ENCODE data around the gene SH2D7. TPM values are rescaled to one million over a fixed set of nuclear protein-coding genes. Genes with fewer than 3 reads are reported as not detected.

The SH2D7 gene
- total RNA-seq, 1 experiment from 2014 or later: not detected

DNA sequence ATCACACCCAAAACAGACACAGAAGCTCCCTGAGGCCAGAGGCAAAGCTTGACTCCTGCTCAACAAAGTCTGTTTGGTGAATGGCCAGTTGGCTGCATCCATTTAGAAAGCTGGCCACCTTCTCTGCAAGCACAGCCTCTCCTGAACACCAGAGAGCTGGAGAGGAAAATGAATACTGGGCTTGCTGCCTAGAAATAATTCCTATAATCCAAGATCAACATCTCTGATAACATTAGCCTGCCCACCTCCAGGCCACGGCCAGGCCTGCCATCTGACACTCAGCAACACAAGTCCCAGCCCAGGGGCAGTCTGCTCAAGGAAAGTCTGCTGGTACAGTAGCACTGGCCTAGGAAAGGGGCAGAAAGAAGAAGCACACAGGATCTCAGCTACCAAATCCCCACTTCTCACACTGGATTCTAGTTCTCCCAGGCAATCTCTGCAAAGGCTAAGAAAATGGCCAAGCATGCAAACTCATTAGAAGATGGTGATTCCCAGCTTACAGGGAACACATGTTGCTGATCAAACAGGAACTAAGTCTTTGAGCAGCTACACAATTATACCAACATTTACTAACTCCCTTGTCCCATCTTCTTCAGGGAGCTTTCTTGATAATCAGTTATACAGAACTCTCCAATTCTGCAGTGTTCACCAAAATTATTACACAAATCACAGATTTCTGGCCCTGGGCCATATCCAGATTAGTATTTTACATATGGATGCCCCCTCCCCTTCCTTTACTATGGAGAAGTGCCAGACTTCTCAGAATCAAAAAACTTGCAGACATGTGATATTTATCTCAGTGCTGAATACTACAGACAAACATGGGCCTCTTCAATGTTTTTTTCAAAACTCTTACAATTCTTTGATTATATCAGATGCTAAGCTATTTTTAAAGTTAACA lies 24.8 kb upstream of the SH2D7 start:
- BruUV-seq (replicated peaks): no TSS peak
- DNase-seq (ENCODE audit: unreplicated experiment): peak; percentile 38
- CTCF ChIA-PET: interaction anchor here (0.6 to 2.4 kb wide), 8 partner anchors 8 to 1918 kb away, joined by 3 to 7 read pairs (median 4); no protein-coding TSS in a partner anchor
- no peaks in the 10 kb centered on the region for H3K9me3 Mint-ChIP-seq (ENCODE audit: unreplicated experiment)
- intact Hi-C loops (cut with micrococcal nuclease): loop anchor here (5.0 kb wide), 1 partner anchor 60 kb away; no protein-coding TSS in a partner anchor
- no peak overlapping the region for H3K4me3 Mint-ChIP-seq (ENCODE audit: unreplicated experiment)
- H3K36me3 Mint-ChIP-seq (ENCODE audit: insufficient read depth, unreplicated experiment): peaks cover 18% of the 10 kb centered on the region
- peak overlapping the region; percentile 78 for H3K27ac Mint-ChIP-seq (ENCODE audit: low read depth, unreplicated experiment)
- H3K27me3 Mint-ChIP-seq (ENCODE audit: insufficient read depth, unreplicated experiment): no peaks in the 10 kb centered on the region
- POLR2A ChIA-PET: interaction anchor here (0.6 to 3.4 kb wide), 12 partner anchors 9 to 73 kb away, joined by 3 to 25 read pairs (median 6); partner anchors contain the start of gene TBC1D2B
- peaks cover 47% of the 10 kb centered on the region for H3K4me1 Mint-ChIP-seq (ENCODE audit: insufficient read depth, unreplicated experiment)
- TF ChIP-seq, protein P1, sequence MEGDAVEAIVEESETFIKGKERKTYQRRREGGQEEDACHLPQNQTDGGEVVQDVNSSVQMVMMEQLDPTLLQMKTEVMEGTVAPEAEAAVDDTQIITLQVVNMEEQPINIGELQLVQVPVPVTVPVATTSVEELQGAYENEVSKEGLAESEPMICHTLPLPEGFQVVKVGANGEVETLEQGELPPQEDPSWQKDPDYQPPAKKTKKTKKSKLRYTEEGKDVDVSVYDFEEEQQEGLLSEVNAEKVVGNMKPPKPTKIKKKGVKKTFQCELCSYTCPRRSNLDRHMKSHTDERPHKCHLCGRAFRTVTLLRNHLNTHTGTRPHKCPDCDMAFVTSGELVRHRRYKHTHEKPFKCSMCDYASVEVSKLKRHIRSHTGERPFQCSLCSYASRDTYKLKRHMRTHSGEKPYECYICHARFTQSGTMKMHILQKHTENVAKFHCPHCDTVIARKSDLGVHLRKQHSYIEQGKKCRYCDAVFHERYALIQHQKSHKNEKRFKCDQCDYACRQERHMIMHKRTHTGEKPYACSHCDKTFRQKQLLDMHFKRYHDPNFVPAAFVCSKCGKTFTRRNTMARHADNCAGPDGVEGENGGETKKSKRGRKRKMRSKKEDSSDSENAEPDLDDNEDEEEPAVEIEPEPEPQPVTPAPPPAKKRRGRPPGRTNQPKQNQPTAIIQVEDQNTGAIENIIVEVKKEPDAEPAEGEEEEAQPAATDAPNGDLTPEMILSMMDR (IDR thresholded peaks at IDR 0.05; ENCODE audit: unreplicated experiment): no peak

DNA sequence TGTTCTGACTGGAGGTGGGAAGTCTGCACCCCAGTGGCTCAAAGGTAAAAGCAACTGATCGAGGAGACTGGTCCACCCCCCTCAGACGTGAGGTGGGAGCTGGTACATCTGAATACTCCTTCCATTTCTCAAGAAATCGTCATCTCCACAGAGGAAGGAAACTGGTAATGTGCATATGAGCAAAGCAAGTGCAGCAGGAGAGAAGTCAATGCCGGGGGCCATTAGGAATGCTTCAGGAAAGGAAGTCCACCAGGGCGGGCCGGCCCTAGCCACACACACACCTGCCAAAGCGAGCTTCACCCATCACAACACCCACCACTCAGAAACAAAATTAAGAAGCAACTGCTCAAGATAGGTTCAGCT lies 23.3 kb upstream of the SH2D7 start:
- intact Hi-C loops (cut with micrococcal nuclease): loop anchor here (5.0 kb wide), 1 partner anchor 62 kb away; no protein-coding TSS in a partner anchor
- peaks cover 52% of the 10 kb centered on the region for H3K4me1 Mint-ChIP-seq (ENCODE audit: insufficient read depth, unreplicated experiment)
- H3K36me3 Mint-ChIP-seq (ENCODE audit: insufficient read depth, unreplicated experiment): peaks cover 18% of the 10 kb centered on the region
- peak overlapping the region; percentile 13 for H3K27ac Mint-ChIP-seq (ENCODE audit: low read depth, unreplicated experiment)
- DNase-seq (ENCODE audit: unreplicated experiment): no peak
- ChIA-PET POLR2A (interaction anchor here (0.5 to 1.2 kb wide), 3 partner anchors 8 to 1855 kb away, joined by 3 read pairs; no protein-coding TSS in a partner anchor), CTCF (interaction anchor here (0.6 to 1.1 kb wide), 2 partner anchors 37 to 57 kb away, joined by 3 read pairs; no protein-coding TSS in a partner anchor)
- no peaks in the 10 kb centered on the region for H3K9me3 Mint-ChIP-seq (ENCODE audit: unreplicated experiment)
- no peak overlapping the region for H3K4me3 Mint-ChIP-seq (ENCODE audit: unreplicated experiment)
- TF ChIP-seq, protein P1 (IDR thresholded peaks at IDR 0.05; ENCODE audit: unreplicated experiment): no peak
- no TSS peak for BruUV-seq (replicated peaks)
- H3K27me3 Mint-ChIP-seq (ENCODE audit: insufficient read depth, unreplicated experiment): no peaks in the 10 kb centered on the region

DNA sequence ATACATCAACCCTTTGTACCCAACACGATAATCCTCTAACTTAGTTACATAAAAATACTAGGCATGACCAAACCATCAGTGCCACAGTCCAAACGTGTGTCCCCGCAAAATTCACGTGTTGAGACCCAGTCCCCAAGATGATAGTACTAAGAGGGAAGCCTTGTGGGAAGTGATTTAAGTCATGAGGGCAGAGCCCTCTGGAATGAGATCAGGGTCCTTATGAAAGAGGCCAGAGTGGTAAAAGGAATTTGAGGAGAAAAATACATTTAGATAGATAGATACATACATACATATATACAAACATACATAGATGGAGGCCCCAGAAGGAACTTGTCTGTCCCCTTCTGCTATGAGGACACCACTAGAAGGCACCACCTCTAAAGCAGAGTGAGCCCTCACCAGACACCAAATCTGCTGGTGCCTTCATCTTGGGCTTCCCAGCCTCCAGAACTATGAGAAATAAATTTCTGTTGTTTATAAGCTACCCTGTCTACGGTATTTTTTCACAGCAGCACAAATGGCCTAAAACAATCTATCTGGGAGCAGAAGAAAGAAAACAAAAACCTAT lies 22.8 kb upstream of the SH2D7 start:
- no TSS peak for BruUV-seq (replicated peaks)

More for the DNA sequence above, 22.8 kb upstream of the SH2D7 start:
- Mint-ChIP-seq H3K4me3 (ENCODE audit: unreplicated experiment) (no peak overlapping the region), H3K4me1 (ENCODE audit: insufficient read depth, unreplicated experiment) (peaks cover 57% of the 10 kb centered on the region), H3K9me3 (ENCODE audit: unreplicated experiment) (no peaks in the 10 kb centered on the region), H3K36me3 (ENCODE audit: insufficient read depth, unreplicated experiment) (peaks cover 18% of the 10 kb centered on the region), H3K27ac (ENCODE audit: low read depth, unreplicated experiment) (peak overlapping the region; percentile 75), H3K27me3 (ENCODE audit: insufficient read depth, unreplicated experiment) (no peaks in the 10 kb centered on the region)
- ChIA-PET CTCF (interaction anchor here (0.6 to 1.1 kb wide), 4 partner anchors 37 to 767 kb away, joined by 3 to 4 read pairs (median 3); no protein-coding TSS in a partner anchor), POLR2A (interaction anchor here (0.5 to 1.2 kb wide), 3 partner anchors 8 to 1854 kb away, joined by 3 read pairs; no protein-coding TSS in a partner anchor)
- intact Hi-C loops (cut with micrococcal nuclease): loop anchor here (5.0 kb wide), 1 partner anchor 62 kb away; no protein-coding TSS in a partner anchor
- TF ChIP-seq, protein P1 (IDR thresholded peaks at IDR 0.05; ENCODE audit: unreplicated experiment): no peak
- DNase-seq (ENCODE audit: unreplicated experiment): no peak

Data from MCF 10A (cell line).